Astrocyte (in vitro differentiated cells and primary cell): Measurements from ENCODE around the gene MYPOP. TPM values are rescaled to one million over a fixed set of nuclear protein-coding genes. Genes with fewer than 3 reads are reported as not detected.

ENCODE experiments used
- DNase-seq: peaks from one replicate; pipeline ENCODE4 v3.0.0-alpha.2; 2010; ENCODE audit warnings: low read depth
- FAIRE-seq: peaks from 2 replicates; lab custom pipeline; 2011; peaks lifted over from hg19 to GRCh38; lab: Jason Lieb, UNC
- H2AFZ ChIP-seq: 2 replicates; pipeline ENCODE4 v1.6.0; 2012; ENCODE audit warnings: low read depth, low read length, inconsistent platforms
- H3K27ac ChIP-seq: 2 replicates; pipeline ENCODE4 v1.5.1; 2011; ENCODE audit warnings: low read depth, low read length, inconsistent platforms
- H3K27me3 ChIP-seq: 2 replicates; pipeline ENCODE4 v1.6.0; 2011; ENCODE audit warnings: low read length, inconsistent platforms; ENCODE audit not compliant: insufficient read depth
- H3K36me3 ChIP-seq: 2 replicates; pipeline ENCODE4 v1.5.1; 2011; ENCODE audit warnings: low read length, inconsistent platforms; ENCODE audit not compliant: insufficient read depth
- H3K4me1 ChIP-seq: 2 replicates; pipeline ENCODE4 v1.5.1; 2011; ENCODE audit warnings: low read length, inconsistent platforms; ENCODE audit not compliant: insufficient read depth
- H3K4me2 ChIP-seq: 2 replicates; pipeline ENCODE4 v1.6.0; 2012; ENCODE audit warnings: low read length, inconsistent platforms
- H3K4me3 ChIP-seq: 2 replicates; pipeline ENCODE4 v1.5.1; 2011; ENCODE audit warnings: low read depth, mild to moderate bottlenecking, low read length, inconsistent platforms; ENCODE audit not compliant: insufficient read depth
- H3K79me2 ChIP-seq: 2 replicates; pipeline ENCODE4 v1.6.0; 2012; ENCODE audit warnings: mild to moderate bottlenecking, low read length, inconsistent platforms; ENCODE audit not compliant: insufficient read depth
- H3K9ac ChIP-seq: 2 replicates; pipeline ENCODE4 v1.6.0; 2012; ENCODE audit warnings: mild to moderate bottlenecking, low read length, inconsistent platforms
- H3K9me3 ChIP-seq: 2 replicates; pipeline ENCODE4 v1.5.1; 2012; ENCODE audit warnings: low read depth, mild to moderate bottlenecking, low read length, inconsistent platforms; ENCODE audit not compliant: insufficient read depth
- H4K20me1 ChIP-seq: 2 replicates; pipeline ENCODE4 v1.6.0; 2012; ENCODE audit warnings: low read length, inconsistent platforms; ENCODE audit not compliant: insufficient read depth
- H3K27ac Mint-ChIP-seq: one replicate; pipeline ENCODE4 v1.8.0; 2021; ENCODE audit warnings: mild to moderate bottlenecking, mixed read lengths; ENCODE audit not compliant: unreplicated experiment
- H3K27me3 Mint-ChIP-seq: one replicate; pipeline ENCODE4 v1.8.0; 2021; ENCODE audit warnings: low read depth, mixed read lengths; ENCODE audit not compliant: unreplicated experiment
- H3K36me3 Mint-ChIP-seq: one replicate; pipeline ENCODE4 v1.8.0; 2021; ENCODE audit warnings: low read depth, mixed read lengths; ENCODE audit not compliant: unreplicated experiment
- H3K4me1 Mint-ChIP-seq: one replicate; pipeline ENCODE4 v1.8.0; 2021; ENCODE audit warnings: low read depth, mixed read lengths; ENCODE audit not compliant: unreplicated experiment
- H3K4me3 Mint-ChIP-seq: one replicate; pipeline ENCODE4 v1.8.0; 2021; ENCODE audit warnings: mild to moderate bottlenecking, moderate library complexity, mixed read lengths; ENCODE audit not compliant: unreplicated experiment
- H3K9me3 Mint-ChIP-seq: one replicate; pipeline ENCODE4 v1.8.0; 2021; ENCODE audit warnings: mild to moderate bottlenecking, mixed read lengths; ENCODE audit not compliant: unreplicated experiment
- CTCF ChIP-seq: IDR thresholded peaks from 2 replicates; pipeline ENCODE4 v1.5.1; 2011; ENCODE audit warnings: low read depth, mild to moderate bottlenecking, inconsistent platforms, low read length, moderate library complexity; ENCODE audit not compliant: insufficient read depth
- EZH2 ChIP-seq: IDR thresholded peaks from 2 replicates; pipeline ENCODE4 v1.6.1; 2012; ENCODE audit warnings: mild to moderate bottlenecking, low read length, inconsistent platforms; ENCODE audit not compliant: insufficient read depth
- total RNA-seq: library from RNA; stranded (reverse); gene quantifications from 2 replicates; pipeline ENCODE4 v1.2.1, GENCODE V29; 2021

The MYPOP gene
- total RNA-seq, 1 donor from 2014 or later = 11.0 TPM

- TF ChIP-seq CTCF (peak; percentile 3), EZH2 (no peak)
- peaks cover 10% of the 10 kb centered on the region for H3K4me1 Mint-ChIP-seq
- H3K9me3 Mint-ChIP-seq = no peaks in the 10 kb centered on the region
- Histone ChIP-seq H2AFZ (peak overlapping the region; percentile 98), H3K27me3 (no peaks in the 10 kb centered on the region), H3K4me3 (peak overlapping the region; percentile 84), H4K20me1 (peaks cover 14% of the 10 kb centered on the region), H3K4me1 (peaks cover 9% of the 10 kb centered on the region), H3K36me3 (no peaks in the 10 kb centered on the region), H3K9me3 (no peaks in the 10 kb centered on the region), H3K27ac (peak overlapping the region; percentile 24), H3K4me2 (peak overlapping the region; percentile 100), H3K79me2 (peaks cover 4% of the 10 kb centered on the region), H3K9ac (peak overlapping the region; percentile 68)
- FAIRE-seq = no peak
- peaks cover 2% of the 10 kb centered on the region for H3K27me3 Mint-ChIP-seq
- DNase-seq = peak; percentile 76
- H3K36me3 Mint-ChIP-seq = peaks cover 11% of the 10 kb centered on the region
- peak overlapping the region; percentile 95 for H3K4me3 Mint-ChIP-seq
- H3K27ac Mint-ChIP-seq = peak overlapping the region; percentile 47
Measured at GRCh38 chr19:45902651-45903625, 525 bp upstream of the MYPOP start.

GRCh38 chr19:45901432-45901911, 941 bp downstream of the MYPOP start:
- Histone ChIP-seq H3K4me3 (peak overlapping the region; percentile 48), H3K9ac (peak overlapping the region; percentile 4), H3K9me3 (no peaks in the 10 kb centered on the region), H4K20me1 (peaks cover 14% of the 10 kb centered on the region), H3K27ac (no peak overlapping the region), H3K79me2 (peaks cover 4% of the 10 kb centered on the region), H3K27me3 (no peaks in the 10 kb centered on the region), H3K4me1 (peaks cover 9% of the 10 kb centered on the region), H3K4me2 (peak overlapping the region; percentile 100), H3K36me3 (no peaks in the 10 kb centered on the region), H2AFZ (peak overlapping the region; percentile 73)
- H3K36me3 Mint-ChIP-seq = peaks cover 13% of the 10 kb centered on the region
- no peak for DNase-seq
- TF ChIP-seq CTCF = no peak
- TF ChIP-seq EZH2 = no peak
- H3K9me3 Mint-ChIP-seq = no peaks in the 10 kb centered on the region
- FAIRE-seq = no peak
- peaks cover 2% of the 10 kb centered on the region for H3K27me3 Mint-ChIP-seq
- no peak overlapping the region for H3K27ac Mint-ChIP-seq
- H3K4me3 Mint-ChIP-seq = peak overlapping the region; percentile 81
- H3K4me1 Mint-ChIP-seq = peaks cover 8% of the 10 kb centered on the region
